Measurements from ENCODE around the gene CBR4.
"Not testable (repeated sequence)": the region's sequence is repeated elsewhere in the genome, so short reads cannot be mapped to it uniquely, and the experiment has no call there.

The CBR4 gene

GRCh38 chr4:168992952-168993482 lies 17.0 kb downstream of the CBR4 start:
- DNase-seq = not testable (repeated sequence)

DNA sequence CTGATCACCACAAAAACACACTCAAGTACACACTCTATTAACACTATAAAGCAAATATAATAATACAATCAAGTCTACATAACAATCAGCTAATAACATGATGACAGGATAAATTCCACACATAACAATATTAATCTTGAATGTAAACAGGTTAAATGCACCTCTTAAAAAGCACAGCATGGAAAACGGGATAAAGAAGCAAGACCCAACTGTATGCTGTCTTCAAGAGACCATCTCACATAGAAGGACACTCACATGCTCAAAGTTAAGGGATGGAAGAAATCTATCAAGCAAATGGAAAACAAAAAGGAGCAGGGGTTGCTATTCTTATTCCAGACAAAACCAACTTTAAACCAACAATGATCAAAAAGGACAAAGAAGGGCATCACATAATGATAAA lies 28.1 kb downstream of the CBR4 start:
- DNase-seq = no peak

DNA sequence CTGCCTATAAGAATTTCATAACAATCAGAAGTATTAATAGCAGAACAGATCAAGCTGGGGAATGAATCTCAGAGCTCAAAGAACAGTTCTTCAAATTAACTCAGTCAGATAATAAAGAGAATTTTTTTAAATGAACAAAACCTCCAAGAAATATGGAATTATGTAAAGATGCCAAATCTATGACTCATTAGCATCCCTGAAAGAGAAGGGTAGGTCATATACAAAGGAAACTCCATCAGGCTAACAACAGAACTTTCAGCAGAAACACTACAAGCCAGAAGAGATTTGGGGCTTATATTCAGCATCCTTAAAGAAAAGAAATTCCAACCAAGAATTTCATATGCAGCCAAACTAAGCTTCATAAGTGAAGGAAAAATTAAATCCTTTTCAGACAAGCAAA lies 28.6 kb downstream of the CBR4 start:
- no peak for DNase-seq

- no peak for DNase-seq
These were observed 30.7 kb downstream of the CBR4 start for GRCh38 chr4:168979338-168979737.

DNA sequence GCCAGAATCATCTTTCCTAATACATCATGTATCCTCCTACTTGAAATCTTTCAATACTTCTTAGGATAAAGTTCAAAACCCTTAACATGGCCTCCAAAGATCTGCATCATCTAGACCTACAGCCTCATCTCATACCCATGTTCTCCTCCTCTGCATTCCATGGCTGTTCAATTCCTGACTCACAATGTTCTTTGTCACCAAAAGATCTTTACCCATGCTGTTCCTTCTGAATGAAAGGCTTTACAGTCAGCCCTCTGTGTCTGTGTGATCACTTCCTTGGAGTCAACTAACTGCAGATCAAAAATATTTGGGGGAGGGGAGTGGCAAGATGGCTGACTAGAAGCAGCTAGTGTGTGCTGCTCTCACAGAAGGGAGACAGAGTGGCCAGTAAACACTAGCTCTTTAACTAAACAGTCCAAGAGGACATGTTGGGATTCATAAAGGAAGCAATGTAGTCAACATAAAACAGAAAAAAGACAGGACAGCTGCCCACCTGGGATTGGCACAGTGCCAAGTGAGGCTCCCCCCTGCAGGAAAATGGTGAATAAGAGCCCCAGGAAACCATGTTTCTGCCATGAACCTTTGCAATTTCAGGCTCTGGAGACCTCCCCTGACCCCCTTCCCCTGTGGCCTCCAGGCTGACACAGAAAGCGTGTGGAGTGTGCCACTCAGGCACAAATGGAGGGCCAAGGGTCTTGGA lies 31.9 kb downstream of the CBR4 start:
- no peak for DNase-seq

GRCh38 chr4:168972596-168972995 lies 37.5 kb downstream of the CBR4 start:
- DNase-seq = no peak

- DNase-seq = no peak
These were observed 49.3 kb downstream of the CBR4 start for GRCh38 chr4:168960716-168961115.

GRCh38 chr4:168955674-168956073 lies 54.4 kb downstream of the CBR4 start:
- DNase-seq = no peak

- DNase-seq = not testable (repeated sequence)
These were observed 57.2 kb downstream of the CBR4 start for GRCh38 chr4:168952821-168953246.

DNA sequence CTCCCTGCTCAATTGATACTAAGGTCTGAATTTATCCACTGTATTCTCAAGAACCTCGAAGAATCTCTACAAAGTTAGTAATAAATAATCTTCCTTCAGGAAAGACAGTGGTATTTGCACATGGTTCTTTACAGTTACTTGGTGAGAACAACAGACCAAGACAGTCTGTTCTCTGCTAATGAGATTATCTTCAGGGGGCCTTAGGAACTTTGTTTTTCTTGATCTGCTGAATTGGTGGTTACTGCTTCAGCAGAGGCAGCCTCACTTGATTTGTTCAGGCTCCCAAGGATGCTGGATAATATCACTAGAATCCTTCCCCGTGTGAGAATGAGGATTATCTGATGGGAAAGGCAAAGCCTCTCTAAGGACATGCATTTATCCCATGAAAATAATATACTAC lies 64.8 kb downstream of the CBR4 start:
- DNase-seq = no peak

GRCh38 chr4:168942985-168943384 lies 67.1 kb downstream of the CBR4 start:
- no peak for DNase-seq
